ENCODE measurements around the gene TTBK2.
"Not testable (repeated sequence)": the region's sequence is repeated elsewhere in the genome, so short reads cannot be mapped to it uniquely, and the experiment has no call there.

TTBK2 gene

DNA sequence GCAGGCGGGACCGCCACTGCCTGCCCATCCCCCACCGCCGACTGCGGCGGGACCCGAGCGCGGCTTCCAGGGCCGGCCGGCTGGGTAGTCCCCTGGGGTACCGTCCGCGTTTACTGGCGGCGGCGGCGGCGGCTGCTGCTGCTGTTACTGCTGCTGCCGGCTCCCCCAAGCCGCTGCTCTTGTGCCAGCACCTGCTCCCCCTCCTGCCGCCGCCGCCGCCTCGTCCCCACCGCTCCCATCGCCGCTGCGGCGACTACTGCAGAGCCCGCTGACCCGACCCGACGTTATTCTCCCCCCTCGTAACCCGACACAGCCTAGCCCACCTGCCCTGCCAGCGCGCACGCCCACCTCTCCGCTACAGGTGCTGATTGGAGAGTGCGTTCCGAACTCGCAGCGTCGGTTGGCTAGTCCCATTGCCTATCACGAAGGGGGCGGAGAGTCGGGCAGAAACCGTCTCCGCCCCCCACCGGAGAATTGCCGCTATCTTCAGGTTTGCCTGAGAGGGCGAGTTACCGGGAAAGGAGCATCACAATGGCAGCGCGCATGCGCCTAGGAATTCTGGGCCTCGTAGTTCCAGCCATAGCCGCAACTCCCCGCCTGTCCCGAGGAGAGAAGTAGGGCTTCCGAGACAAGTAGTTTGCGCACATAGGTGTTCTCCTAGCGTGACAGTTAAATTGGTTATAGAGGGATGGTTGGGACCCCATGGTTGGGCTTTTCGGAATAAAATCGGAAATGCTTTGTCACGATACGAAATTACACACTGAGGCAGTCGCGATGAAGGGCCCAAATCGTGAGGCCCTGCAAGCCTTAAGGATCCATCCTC lies at the start of gene TTBK2:
TSS of gene TTBK2 (minus strand) at position 260 of the 823 bp plus-strand sequence. CDS start 42,161 bp downstream, outside the sequence.
- peak; percentile 98 to 99 for DNase-seq

DNA sequence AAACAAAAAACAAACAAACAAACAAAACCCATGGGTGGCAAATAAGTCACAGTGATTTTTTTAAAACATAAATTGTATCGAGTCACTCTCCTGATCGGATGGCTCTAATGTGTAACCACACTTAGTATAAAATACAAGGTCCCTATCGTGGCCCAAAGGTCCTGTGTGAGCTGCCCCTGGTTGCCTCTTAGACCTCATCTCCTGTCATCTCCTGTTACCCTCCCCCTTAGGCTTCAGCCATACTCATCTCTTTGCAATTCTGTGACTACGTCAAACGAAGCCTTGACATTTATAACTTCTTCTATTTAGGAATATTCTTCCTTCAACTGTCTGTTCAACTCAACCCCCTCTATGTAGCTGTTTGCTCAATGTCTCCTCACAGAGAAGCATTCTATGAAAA lies 43.9 kb upstream of the TTBK2 start:
- DNase-seq, result no peak

DNA sequence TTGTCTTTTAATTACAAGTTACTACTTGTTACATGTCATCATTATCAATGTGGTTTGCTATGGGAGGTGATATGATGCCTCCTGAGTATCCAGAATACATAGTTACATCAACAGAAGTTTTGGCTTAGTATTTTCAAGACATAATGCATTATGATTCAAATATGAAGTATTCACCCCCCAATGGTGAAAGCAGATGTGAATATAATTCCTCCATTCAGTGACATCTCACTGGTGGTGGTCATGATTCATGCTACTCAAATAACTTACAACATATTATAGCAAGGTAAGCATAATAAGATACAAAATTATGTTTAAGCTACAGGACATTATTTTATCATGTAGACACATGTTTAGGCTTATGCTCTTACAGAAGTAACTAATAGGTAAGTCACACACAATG lies 34.9 kb upstream of the TTBK2 start:
- no peak for DNase-seq

DNA sequence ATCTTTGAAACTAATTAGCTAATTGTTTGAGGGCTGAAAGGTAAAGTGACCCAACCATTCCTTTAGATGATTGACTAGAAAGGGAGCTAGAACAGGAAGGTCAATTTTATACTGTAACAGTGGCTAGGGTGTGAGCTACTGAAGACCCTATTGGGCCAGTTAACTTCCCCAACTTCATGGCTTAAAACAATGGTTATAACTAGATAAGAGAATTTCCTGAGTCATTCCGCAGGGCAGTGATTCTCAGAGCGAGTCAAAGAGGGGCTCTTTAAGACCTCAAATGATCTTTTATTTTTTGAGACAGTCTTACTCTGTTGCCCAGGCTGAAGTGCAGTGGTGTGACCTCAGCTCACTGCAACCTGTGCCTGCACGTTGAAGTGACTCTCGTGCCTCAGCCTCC lies 33.7 kb upstream of the TTBK2 start:
- no peak for DNase-seq

DNA sequence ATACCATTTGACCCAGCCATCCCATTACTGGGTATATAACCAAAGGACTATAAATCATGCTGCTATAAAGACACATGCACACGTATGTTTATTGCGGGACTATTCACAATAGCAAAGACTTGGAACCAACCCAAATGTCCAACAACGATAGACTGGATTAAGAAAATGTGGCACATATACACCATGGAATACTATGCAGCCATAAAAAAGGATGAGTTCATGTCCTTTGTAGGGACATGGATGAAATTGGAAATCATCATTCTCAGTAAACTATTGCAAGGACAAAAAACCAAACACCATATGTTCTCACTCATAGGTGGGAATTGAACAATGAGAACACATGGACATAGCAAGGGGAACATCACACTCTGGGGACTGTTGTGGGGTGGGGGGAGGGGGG lies 28.3 kb upstream of the TTBK2 start:
- DNase-seq, result not testable (repeated sequence)

DNA sequence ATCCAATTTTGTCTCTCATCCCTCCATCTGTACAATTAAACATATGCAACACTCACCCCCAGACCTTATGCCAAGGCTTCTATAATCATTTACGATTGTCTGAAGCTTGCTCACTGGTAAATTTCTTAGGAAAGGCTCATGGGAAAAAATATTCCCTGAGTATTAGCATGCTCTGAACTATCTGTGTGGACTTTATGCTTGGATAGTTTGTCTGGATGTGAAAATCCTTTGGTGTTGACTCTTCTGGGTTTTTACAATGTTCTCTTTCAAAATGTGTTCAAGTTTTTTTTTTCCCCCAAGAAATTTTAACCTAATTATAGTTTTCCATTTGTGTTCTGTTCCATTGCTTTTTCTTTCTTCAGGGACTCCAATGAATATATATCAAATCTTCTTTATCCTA lies 19.9 kb upstream of the TTBK2 start:
- no peak for DNase-seq

DNA sequence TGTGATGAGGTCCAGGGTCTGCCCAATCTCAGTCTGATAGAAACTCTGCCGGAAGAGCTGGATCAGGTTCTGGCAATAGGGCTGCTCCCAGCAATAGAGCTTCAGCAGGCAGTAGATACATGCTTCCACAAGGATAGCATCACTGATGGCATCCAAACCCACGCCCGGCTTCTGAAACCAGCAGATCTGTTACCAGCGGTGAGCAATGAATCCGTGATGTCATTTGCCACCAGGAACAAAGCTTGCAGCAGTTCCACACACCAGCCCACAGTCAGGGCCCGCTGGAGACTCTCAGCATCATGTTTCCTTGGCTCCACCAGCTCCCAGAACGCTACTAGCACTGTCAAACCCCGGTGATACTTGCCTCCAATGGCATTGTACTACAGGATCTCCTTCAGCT lies 19.3 kb upstream of the TTBK2 start:
- DNase-seq, result no peak

DNA sequence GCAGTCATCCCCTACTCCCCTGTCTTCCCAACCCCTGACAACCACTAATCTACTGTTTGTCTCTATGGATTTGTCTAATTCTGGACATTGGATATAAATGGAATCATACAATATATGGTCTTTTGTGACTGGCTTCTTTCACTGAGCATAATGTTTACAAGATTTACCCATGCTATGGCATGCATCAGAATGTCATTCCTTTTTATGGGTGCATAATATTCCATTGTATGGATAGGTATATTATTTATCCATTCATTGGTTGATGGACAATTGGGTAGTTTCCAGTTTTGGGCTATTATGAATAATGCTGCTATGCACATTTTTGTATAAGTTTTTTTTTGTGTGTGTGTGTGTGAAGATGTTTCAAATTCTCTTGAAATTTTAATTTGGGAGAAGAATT lies 16.6 kb upstream of the TTBK2 start:
- DNase-seq, result no peak

DNA sequence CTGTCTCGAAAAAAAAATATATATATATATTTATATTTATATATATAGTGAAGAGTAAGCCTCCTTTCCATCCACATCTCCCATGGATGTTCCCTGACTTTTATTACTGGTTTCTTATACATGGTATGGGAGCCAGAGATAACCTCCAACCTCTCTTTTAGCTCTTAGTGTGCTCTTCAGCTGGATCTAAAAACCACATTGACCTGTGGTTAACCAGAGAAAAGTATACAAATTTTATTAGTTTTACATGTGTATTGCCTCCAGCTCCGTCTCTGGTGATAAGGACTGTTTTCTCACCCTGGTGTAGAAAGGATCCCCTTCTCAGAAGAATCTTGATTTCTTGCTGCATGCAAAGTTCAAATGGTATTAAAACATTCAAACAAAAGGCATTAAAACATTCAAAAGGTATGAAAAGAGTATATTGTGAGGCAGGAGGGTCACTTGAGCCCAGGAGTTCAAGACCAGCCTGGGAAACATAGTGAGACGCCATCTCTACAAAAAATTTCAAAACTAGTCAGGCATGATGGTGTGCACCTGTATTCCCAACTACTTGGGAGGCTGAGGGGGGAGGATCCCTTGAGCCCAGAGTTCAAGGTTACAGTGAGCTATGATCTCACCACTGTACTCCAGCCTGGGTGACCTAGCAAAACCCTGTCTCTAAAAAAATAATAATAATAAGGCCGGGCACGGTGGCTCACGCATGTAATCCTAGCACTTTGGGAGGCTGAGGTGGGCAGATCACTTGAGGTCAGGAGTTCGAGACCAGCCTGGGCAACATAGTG lies 13.5 kb upstream of the TTBK2 start:
- no peak for DNase-seq

DNA sequence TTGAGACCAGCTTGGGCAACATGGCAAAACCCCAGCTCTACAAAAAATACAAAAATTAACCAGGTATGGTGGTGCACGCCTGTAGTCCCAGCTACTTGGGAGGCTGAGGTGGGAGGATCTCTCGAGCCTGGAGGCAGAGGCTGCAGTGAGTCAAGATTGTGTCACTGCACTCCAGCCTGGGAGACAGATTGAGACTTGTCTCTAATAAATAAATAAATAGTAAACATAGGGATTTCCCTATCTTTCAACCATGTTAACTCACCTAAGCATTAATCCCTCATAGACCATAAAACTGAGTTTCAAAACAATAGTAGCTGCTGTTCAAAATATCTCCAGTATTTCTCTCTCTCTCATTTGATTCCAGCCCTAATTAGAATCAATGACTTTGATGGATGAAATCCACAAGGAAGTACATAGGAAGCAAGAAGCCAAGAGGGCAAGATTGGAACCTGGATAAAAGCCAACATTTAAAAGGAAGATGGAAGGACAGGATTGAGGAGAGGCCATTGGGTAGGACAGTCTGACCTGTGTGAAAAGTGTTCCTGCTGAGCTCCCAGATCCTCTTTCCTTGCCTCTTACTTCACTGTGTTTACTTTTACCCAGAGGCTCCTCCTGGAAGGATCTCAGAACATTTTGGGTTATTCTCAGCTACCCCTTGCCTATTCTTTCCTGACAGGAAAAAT lies 12.4 kb upstream of the TTBK2 start:
- DNase-seq, result no peak

DNA sequence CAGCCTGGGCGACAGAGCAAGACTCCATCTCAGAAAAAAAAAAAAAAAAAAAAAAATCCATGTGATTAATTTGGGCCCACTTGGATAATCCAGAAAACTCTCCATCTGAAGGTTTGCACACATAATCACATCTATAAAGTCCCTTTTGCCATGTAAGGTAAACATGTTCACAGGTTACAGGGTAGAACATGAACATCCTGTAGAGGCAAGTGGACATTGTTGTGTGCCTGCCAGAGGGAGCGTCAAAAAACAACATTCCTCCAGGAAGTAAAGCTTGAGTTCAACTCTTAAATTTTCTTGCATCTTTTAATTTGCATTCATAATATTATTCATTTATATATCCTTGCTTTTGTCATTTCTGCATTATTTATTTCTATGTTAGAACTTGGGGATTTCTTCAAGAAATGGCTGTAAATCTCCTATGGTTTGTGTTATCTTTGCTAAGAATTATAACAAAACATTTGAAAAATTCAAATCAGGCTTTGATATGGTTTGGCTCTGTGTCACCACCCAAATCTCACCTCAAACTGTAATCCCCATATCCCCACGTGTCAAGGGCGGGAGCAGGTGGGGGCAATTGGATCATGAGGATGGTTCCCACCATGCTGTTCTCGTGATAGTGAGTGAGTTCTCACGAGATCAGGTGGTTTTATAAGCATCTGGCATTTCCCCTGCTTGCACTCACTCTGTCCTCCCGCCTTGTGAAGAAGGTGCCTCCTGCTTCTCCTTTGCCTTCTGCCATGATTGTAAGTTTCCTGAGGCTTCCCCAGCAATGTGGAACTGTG lies 11.3 kb upstream of the TTBK2 start:
- DNase-seq, result no peak

DNA sequence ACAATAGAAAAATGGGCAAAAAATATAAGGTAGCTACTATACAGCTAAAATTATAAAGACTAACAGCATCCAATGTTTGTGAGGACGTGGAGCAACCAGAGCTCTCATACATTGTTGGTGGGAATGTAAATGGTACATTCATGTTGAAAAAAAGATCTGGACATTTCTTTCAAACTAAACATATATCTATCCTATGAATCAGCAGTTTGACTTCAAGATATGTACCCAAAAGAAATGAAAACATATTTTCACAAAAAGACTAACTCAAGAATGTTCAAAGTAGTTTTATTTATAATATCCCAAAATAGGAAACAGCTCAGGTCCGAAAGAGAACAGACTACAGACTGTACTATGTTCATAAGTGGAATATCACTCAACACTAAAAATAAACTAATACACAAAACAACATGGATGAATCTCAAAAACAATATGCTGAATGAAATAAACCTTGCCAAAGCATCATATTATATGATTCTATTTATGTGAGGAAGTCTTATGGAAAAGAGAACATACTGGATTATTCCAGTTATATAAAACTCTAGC lies 8.8 kb upstream of the TTBK2 start:
- no peak for DNase-seq

DNA sequence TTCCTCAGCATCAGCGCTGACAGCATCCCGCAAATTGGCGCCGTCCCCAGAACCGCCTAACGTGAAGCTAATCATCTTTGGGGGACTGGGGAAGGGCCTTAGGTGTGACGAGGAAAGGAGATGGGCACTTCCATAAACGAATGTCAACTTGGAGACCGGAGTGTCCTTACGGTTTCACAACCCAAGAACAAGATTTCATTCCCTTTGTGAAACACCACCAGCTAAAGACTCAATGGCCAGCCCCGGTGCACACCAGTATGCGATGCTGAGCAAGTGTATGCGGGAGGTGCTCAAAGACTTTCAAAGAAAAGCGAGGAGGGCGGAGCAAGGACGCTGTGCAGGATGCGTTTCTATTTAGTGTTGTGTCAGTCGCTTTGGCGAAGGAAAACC lies 759 bp upstream of the TTBK2 start:
- DNase-seq, result peak; percentile 17 to 58

DNA sequence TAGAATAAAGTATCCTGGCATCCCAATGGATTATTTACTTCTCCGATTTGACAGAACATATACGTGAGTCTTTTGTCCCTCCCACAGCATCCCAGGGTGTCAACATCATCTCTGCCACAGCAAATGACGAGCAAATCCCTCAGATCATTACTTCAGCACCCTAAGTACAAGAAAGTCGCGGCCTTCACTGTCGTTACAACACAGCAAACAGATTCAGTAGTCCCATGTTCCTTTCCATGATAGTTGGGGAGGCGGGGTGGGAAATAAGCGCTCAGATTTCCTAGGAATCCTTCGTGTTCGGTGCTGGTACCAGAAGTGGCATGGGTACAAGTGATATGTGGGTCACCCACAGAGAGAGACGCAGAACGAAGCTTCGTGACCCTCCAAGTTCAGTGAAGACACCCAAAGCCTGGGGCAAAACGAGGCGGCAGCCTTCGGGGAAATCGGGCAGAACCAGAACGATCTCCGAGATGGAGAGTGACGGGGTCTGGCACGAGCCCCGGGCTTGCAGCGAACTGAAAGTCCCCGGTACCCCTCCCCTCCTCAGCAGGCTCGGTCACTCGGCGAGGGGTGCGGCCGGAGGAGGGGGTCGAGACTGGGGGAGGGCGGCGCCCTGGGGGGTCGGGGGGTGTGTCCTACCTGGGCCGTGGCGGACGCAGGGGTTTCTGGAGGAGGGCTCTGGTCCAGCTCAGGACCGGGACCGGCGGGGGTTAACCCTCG lies 619 bp downstream of the TTBK2 start:
- DNase-seq, result peak; percentile 41 to 60

DNA sequence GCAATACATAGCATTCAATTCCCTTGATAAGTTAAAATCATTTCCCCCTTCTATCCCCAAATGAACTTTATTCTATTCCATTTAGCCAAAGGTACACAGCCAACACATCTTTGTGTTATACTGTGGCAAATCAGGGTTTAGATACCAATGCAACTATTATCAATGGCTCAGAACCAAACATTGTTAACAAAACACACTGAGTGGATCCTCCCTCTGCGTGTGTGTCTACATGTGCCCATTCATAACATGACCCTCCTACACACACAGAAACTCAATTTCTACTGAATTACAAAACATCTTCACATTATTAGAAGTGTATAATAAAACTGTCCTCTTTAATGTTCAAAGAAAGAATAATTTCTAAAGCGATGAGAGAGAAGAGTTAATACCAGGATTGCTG lies 1.3 kb downstream of the TTBK2 start:
- no peak for DNase-seq

DNA sequence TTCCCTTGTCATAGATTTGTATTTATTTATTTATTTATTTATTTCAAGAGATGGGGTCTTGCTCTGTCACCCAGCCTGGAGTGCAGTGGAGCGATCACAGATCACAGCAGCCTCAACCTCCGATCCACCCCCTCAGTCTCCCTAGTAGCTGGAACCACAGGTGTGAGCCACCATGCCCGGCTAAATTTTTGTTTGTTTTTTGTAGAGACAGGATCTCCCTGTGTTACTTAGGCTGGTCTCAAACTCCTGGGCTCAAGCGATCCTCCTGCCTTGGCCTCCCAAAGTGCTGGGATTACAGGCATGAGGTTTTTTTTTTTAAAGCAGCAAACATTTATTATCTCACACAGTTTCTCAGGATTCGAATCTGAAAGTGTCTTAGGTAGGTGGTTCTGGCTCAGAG lies 2.5 kb downstream of the TTBK2 start:
- no peak for DNase-seq

DNA sequence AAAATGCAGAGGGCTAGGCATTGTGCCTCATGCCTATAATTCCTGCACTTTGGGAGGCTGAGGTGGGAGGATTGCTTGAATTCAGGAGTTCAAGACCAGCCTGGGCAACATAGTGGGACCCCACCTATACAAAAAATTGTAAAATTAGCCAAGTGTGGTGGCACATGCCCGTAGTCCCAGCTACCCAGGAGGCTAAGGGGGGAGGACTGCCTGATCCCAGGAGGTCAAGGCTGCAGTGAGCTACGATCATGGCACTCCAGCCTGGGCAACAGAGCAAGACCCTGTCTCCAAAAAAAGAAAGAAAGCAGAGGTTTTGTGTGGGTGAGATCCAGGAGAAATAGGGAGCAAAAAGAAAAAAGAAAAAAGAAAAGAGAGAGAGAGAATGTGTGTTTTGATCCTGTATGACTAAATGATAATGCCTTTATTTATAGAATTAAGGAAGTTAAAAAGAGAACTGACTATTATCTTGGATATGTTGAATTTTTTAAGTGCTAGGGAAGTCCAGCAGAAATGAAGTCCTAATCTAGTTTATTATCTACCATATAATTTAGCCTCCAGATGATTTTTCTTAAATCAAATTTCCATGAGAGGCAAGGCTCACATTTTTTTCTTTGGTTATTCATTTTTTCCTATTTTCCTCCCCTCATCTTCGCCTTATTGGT lies 4.8 kb downstream of the TTBK2 start:
- DNase-seq, result no peak

DNA sequence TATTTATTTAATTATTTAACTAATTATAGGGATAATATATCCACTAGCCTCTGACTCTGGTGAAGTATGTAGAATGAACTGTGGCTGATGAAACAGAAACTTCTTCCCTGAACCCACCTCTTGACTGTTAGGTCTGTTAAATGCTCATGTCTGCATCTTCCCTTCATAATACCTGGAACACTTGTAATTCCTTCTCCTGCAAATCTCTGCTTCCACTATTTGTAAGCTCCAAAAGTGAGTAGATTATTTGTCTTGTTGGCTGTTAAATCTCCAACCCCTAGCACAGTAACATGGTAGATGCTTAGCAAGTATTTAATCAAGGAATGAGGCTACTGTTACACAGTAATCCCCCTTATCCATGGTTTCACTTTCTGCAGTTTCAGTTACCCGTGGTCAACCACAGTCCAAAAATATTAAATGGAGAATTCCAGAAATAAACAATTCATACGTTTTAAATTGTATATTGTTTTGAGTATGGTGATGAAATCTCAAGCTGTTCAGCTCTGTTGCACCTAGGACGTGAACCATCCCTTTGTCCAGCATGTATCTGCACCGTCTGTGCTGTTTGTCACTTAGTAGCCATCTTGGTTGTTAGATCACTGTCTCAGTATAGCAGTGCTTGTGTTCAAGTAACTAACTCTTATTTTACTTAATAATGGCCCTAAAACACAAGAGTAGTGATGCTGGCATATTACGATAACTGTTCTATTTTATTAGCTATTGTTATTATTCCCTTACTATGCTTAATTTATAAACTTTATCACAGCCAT lies 5.7 kb downstream of the TTBK2 start:
- no peak for DNase-seq

DNA sequence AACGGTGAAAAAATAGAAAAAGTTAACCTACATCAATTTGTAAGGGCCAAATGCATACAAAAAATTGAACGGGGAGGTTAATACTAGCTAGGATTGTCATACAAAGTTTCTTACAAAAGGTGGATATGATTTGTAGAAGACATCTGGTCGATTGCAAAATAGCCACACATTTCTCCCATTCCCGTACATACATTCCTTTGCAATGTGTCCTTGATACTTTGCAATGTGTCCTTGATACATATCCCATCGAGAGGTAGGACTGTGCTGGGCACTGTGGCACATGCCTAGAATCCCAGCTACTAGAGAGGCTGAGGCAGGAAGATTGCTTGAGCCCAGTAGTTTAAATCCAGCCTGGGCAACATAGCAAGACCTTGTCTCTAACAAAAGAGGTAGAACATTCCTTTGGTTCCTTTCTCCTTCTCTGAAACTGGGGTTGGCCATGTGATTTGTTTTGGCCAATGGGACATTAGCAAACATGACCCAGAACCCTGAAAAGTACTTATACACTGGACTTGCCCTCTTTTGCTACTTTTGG lies 9.5 kb downstream of the TTBK2 start:
- DNase-seq, result no peak

DNA sequence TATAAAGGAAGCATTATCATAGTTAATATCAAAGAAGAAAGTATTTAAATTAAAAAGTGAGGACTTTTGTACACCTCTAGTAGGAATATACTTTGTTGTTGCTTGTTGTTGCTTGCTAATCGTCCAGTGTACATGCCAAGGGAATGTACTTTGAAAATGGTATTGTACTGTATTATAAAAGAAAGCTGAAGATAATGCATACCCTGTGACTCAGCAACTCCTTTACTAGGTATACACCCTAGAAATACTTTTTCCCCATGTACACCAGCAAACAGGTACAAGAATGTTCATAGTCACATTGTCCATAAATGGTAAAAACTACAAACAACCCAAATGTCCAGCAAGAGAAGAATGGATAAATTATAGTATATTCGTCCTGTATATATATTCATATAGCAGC lies 12.0 kb downstream of the TTBK2 start:
- no peak for DNase-seq

Data from CD4-positive, alpha-beta T cell treated with Interferon alpha-2 for 1 hour (primary cell).